GM23248 (cell line): Measurements from ENCODE around the gene PTPN18. TPM values are rescaled to one million over a fixed set of nuclear protein-coding genes. Genes with fewer than 3 reads are reported as not detected.

ENCODE experiments used
- DNase-seq: peaks from one replicate; pipeline ENCODE4 v3.0.0-alpha.2; 2015
- H2AFZ ChIP-seq: fragments of 200-600 bp; sonication (generic); 2 replicates; pipeline ENCODE4 v1.6.1; 2016; ENCODE audit warnings: antibody characterized with exemption
- H3F3A ChIP-seq: fragments of 200-600 bp; sonication (generic); 2 replicates; pipeline ENCODE4 v1.6.1; 2016; ENCODE audit warnings: mild to moderate bottlenecking, antibody characterized with exemption, mixed run types; ENCODE audit not compliant: insufficient read depth
- H3K27ac ChIP-seq: fragments of 200-600 bp; sonication (generic); 2 replicates; pipeline ENCODE4 v1.5.1; 2016; ENCODE audit warnings: mild to moderate bottlenecking
- H3K27me3 ChIP-seq: fragments of 200-600 bp; sonication (generic); replicated peaks from 2 replicates; pipeline ENCODE4 v1.6.1; 2016; ENCODE audit warnings: mild to moderate bottlenecking; ENCODE audit not compliant: insufficient read depth
- H3K36me3 ChIP-seq: fragments of 200-600 bp; sonication (generic); 2 replicates; pipeline ENCODE4 v1.6.1; 2016; ENCODE audit warnings: low read depth, mild to moderate bottlenecking
- H3K4me1 ChIP-seq: fragments of 200-600 bp; sonication (generic); 2 replicates; pipeline ENCODE4 v1.6.1; 2016; ENCODE audit warnings: mild to moderate bottlenecking; ENCODE audit not compliant: insufficient read depth
- H3K4me2 ChIP-seq: fragments of 200-600 bp; sonication (generic); one replicate; pipeline ENCODE4 v1.6.1; 2016; ENCODE audit warnings: mild to moderate bottlenecking; ENCODE audit not compliant: unreplicated experiment
- H3K4me3 ChIP-seq: fragments of 200-600 bp; sonication (generic); 2 replicates; pipeline ENCODE4 v1.5.1; 2016; ENCODE audit warnings: mild to moderate bottlenecking
- H3K79me2 ChIP-seq: fragments of 200-600 bp; sonication (generic); 2 replicates; pipeline ENCODE4 v1.6.1; 2016; ENCODE audit warnings: mild to moderate bottlenecking; ENCODE audit not compliant: insufficient read depth
- H3K9ac ChIP-seq: fragments of 200-600 bp; sonication (generic); 2 replicates; pipeline ENCODE4 v1.6.1; 2016; ENCODE audit warnings: mild to moderate bottlenecking
- H3K9me2 ChIP-seq: fragments of 200-600 bp; sonication (generic); 2 replicates; pipeline ENCODE4 v1.6.1; 2016; ENCODE audit warnings: mixed run types, mild to moderate bottlenecking, moderate library complexity; ENCODE audit not compliant: insufficient read depth
- H3K9me3 ChIP-seq: fragments of 200-600 bp; sonication (generic); one replicate; pipeline ENCODE4 v1.6.1; 2017; ENCODE audit warnings: low read depth
- H4K20me1 ChIP-seq: fragments of 200-600 bp; sonication (generic); 2 replicates; pipeline ENCODE4 v1.6.0; 2016; ENCODE audit not compliant: insufficient read depth
- EZH2 ChIP-seq: fragments of 200-600 bp; sonication (generic); IDR thresholded peaks from 2 replicates; pipeline ENCODE4 v1.6.1; 2018; ENCODE audit warnings: antibody characterized with exemption, mild to moderate bottlenecking; ENCODE audit not compliant: insufficient read depth, poor library complexity, severe bottlenecking
- EZH2phosphoT487 ChIP-seq: fragments of 200-600 bp; sonication (generic); IDR thresholded peaks from 2 replicates; pipeline ENCODE4 v1.6.1; 2018; ENCODE audit warnings: antibody characterized with exemption, moderate library complexity, mild to moderate bottlenecking, low read depth; ENCODE audit not compliant: insufficient read depth
- WGBS, 2 experiments: methylation state at CpG; one replicate each; pipeline ENCODE4 v1.1.6; 2015 to 2017; ENCODE audit warnings: low lambda C conversion rate in 2 of 2, low coverage in 1 of 2; ENCODE audit errors: missing lambda C conversion rate in 2 of 2; 5-methylcytosine and 5-hydroxymethylcytosine counted together
- in situ Hi-C: fragments of 300-500 bp; cut with MboI; formaldehyde crosslinking; loops from 2 replicates; pipeline ENCODE4 v1.15.0; 2020
- polyA plus RNA-seq: library from polyadenylated mRNA; unstranded; fragments of >200 nt; fragmentation: Nextera tagmentation; extraction: Ambion mirVana; gene quantifications from 2 replicates; pipeline ENCODE4 v1.2.1, GENCODE V29; 2016
- total RNA-seq: library from RNA; depleted of rRNA; stranded (reverse); fragments of >200 nt; shearing (Covaris generic); gene quantifications from 2 replicates; pipeline ENCODE4 v1.2.3, GENCODE V29; 2014

The PTPN18 gene
- total and polyA plus RNA-seq, 2 experiments from 2014 or later = 17.5 to 19.2 TPM

DNA sequence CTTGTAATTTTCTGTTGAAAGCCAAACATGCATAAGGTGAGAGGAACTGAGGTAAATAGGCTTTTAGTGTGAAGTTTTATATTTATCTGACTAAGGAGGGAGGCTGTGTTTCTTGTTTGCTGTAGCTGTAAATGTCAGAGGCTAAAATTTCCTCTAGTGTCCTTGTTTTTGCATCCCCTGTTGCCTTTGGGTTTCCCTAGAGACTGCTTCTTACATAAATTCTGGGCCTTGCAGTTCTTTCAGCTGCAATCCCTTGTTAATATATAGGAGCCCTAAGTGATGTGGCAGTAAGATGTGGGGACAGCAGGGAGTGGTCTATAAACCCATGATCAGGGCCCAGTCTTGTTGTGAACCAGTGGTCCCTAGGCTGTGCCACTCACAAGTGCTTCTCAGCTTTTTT lies 20.6 kb upstream of the PTPN18 start:
- Histone ChIP-seq H3K9me2 (no peaks in the 10 kb centered on the region), H3K36me3 (no peaks in the 10 kb centered on the region), H2AFZ (no peak overlapping the region), H3K4me2 (no peak overlapping the region), H3K79me2 (no peaks in the 10 kb centered on the region), H3K4me3 (no peak overlapping the region), H3K9ac (no peak overlapping the region), H3K4me1 (peaks cover 11% of the 10 kb centered on the region), H3K9me3 (no peaks in the 10 kb centered on the region), H3K27me3 (peaks cover 16% of the 10 kb centered on the region; the same call in 1 of the 2 replicates), H3F3A (peaks cover 16% of the 10 kb centered on the region), H3K27ac (no peak overlapping the region), H4K20me1 (no peaks in the 10 kb centered on the region)
- in situ Hi-C loops = loop anchor here (10.0 kb wide), 2 partner anchors 150 to 400 kb away; partner anchors contain the start of genes MZT2B and SMPD4
- TF ChIP-seq EZH2phosphoT487 (no peak), EZH2 (no peak)
- no peak for DNase-seq

DNA sequence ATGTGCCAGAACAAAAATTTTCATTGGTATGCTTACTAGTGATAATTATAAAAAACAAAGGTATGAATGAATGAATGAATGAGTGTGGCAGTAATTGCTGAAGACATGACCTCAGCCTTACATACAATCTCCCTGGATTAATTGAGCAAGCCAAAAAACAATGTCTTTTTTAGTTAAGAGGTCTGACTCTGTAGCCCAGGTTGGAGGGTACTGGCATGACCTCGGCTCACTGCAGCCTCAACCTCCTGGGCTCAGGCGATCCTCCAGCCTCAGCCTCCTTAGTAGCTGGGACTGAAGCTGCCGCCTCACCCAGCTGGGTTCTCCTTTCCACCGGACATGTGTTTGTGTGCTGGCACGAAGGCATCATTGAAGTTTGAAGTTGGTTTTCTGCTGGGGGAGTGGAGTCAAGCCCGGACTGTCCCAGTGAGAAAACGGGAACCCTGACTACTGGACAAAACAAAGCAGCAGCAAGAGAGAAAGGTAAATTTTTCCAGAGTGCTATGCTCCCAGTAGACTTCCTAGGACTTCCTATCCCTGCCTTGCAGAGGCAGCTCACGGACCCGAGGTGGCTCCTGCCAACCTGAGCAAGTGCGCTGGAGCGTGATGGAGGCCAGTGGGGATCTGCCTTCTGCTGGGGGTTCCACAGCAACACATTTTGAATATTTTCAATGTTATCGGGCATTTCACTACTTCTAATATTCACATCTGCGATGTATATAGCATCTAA lies 19.5 kb upstream of the PTPN18 start:
- Histone ChIP-seq H3K4me3 (no peak overlapping the region), H3F3A (peaks cover 16% of the 10 kb centered on the region), H3K79me2 (0 out of 2 replicates have a peak, but pooled peaks cover 3% of the 10 kb centered on the region), H2AFZ (no peak overlapping the region), H4K20me1 (no peaks in the 10 kb centered on the region), H3K27ac (no peak overlapping the region), H3K4me2 (peak overlapping the region; percentile 45), H3K9me3 (no peaks in the 10 kb centered on the region), H3K4me1 (peaks cover 11% of the 10 kb centered on the region), H3K9ac (no peak overlapping the region), H3K9me2 (no peaks in the 10 kb centered on the region), H3K36me3 (no peaks in the 10 kb centered on the region), H3K27me3 (peaks cover 5% of the 10 kb centered on the region; the same call in 1 of the 2 replicates)
- WGBS, 2 experiments = 65 to 67% methylated on average over 13 of the region's 13 CpGs
- in situ Hi-C loops = loop anchor here (10.0 kb wide), 2 partner anchors 152 to 402 kb away; partner anchors contain the start of genes MZT2B and SMPD4
- DNase-seq = no peak
- TF ChIP-seq EZH2 (no peak), EZH2phosphoT487 (no peak)

DNA sequence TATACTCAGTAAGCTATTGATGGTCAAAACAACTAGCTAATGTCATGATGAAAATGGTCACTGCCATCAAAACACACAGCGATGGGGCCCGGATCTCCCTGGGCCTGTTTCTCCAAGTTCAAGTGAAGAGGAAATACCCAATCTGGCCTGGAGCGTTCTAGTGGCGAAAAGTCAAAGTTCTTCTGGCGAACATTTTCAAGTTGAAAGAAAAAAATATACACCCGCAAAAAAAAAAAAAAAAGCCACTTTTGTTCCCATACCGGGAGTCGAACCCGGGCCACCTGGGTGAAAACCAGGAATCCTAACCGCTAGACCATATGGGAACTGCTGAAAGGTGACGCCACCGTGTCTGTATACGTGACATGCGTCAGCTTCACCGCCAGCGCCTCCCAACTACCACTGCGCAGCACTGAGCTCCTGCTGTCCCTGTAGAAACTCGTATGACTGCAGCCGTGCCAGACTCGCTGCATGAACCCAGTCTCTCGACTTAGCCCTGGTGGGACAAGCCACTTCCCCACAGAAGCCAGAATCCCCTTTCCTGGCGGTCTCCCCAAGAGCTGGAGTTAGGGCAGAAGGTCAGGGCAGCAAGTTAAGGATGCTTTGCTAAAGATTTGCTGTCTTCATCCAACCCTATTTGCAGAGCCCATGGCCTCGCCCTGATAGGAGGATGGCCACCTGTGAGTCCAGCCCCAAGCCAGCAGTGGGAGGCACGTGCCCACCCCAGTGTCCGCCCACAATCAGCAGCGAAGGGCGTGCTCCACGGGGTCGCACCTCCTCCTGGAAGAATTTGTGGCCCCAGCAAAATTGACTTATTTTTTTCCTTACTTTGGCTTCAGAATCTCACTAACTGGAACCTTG lies 18.8 kb upstream of the PTPN18 start:
- in situ Hi-C loops = loop anchor here (10.0 kb wide), 2 partner anchors 152 to 402 kb away; partner anchors contain the start of genes MZT2B and SMPD4
- no peak overlapping the region for H3K9ac ChIP-seq

DNA sequence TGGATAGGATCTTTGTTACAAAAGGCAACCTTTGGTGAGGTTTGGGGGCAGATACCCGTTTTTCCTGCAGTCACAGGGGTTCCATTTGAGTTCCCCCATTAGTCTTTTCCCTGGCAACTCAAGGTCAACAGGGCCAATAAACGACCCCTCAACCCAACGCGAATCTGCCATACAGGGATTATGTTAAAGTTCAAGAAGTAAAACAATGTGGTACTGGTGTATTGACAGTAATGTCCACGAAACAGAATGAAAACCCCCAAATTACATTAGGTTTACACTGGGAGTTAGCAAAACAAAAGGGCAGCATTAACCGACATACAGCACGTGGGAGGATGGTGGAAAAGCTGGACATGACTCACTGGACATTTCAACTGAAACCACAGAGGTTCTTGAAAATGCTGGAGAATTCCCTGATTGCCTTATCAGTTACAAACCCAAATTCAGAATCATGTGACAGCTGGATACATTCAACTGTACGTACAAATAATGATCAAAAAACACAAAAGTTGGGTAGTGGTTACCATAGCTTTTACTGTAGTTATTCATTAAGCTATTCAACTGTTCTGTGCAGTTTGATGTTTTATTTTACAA lies 18.0 kb upstream of the PTPN18 start:
- Histone ChIP-seq H3F3A (peaks cover 19% of the 10 kb centered on the region), H3K4me3 (no peak overlapping the region), H3K27me3 (no peaks in the 10 kb centered on the region), H4K20me1 (no peaks in the 10 kb centered on the region), H3K79me2 (0 out of 2 replicates have a peak, but pooled peaks cover 4% of the 10 kb centered on the region), H2AFZ (peak overlapping the region; percentile 69), H3K4me1 (peaks cover 11% of the 10 kb centered on the region), H3K4me2 (peak overlapping the region; percentile 45), H3K9ac (no peak overlapping the region), H3K36me3 (no peaks in the 10 kb centered on the region), H3K27ac (peak overlapping the region; percentile 46), H3K9me3 (no peaks in the 10 kb centered on the region), H3K9me2 (no peaks in the 10 kb centered on the region)
- in situ Hi-C loops = loop anchor here (10.0 kb wide), 2 partner anchors 153 to 403 kb away; partner anchors contain the start of genes MZT2B and SMPD4
- 47 to 54% methylated on average over 8 of the region's 8 CpGs for WGBS, 2 experiments
- peak; percentile 75 for DNase-seq
- TF ChIP-seq EZH2 = no peak
- TF ChIP-seq EZH2phosphoT487 = no peak

More for the DNA sequence above, 18.8 kb upstream of the PTPN18 start:
- no peaks in the 10 kb centered on the region for H3K9me3 ChIP-seq
- TF ChIP-seq EZH2 = no peak
- no peak for TF ChIP-seq EZH2phosphoT487
- DNase-seq = peak; percentile 68
- H3K27ac ChIP-seq = peak overlapping the region; percentile 46; the same call in 1 of the 2 replicates
- peak overlapping the region; percentile 45 for H3K4me2 ChIP-seq
- H2AFZ ChIP-seq = peak overlapping the region; percentile 69
- no peaks in the 10 kb centered on the region for H3K36me3 ChIP-seq
- peaks cover 16% of the 10 kb centered on the region for H3F3A ChIP-seq
- H3K4me3 ChIP-seq = peak overlapping the region; percentile 53
- peaks cover 11% of the 10 kb centered on the region for H3K4me1 ChIP-seq
- H4K20me1 ChIP-seq = no peaks in the 10 kb centered on the region
- H3K9me2 ChIP-seq = no peaks in the 10 kb centered on the region
- 32 to 38% methylated on average over 28 to 29 of the region's 29 CpGs for WGBS, 2 experiments
- 0 out of 2 replicates have a peak, but pooled peaks cover 4% of the 10 kb centered on the region for H3K79me2 ChIP-seq
- no peaks in the 10 kb centered on the region for H3K27me3 ChIP-seq
